KG1 (cell line): ENCODE measurements around the gene OLFM3.

ENCODE experiments used
- DNase-seq: peaks from one replicate; lab custom pipeline; 2025; lab: John Stamatoyannopoulos, UW

OLFM3 gene

GRCh38 chr1:101846820-101847219 lies 149.9 kb downstream of the OLFM3 start:
- no peak for DNase-seq

DNA sequence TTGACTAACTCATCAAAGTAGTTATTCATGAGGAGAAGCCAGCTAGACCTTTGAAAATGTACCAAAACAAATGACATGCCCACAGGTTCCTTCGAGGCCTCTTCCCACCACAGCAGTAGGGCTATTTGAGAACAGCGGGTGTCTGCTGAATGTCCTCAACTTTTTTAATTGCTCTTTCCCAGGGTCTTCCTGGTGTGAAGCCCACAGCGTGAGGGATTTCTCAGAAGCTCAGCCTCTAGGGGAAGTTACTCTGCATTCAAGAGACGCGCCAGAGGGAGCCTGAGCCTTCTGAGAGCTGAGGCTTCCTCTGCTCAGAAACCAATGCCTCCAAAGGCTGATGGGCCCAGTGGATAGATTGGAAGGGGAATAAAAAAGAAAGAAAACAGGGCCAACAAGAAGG lies 153.6 kb downstream of the OLFM3 start:
- DNase-seq, result no peak

GRCh38 chr1:101841824-101842223 lies 154.9 kb downstream of the OLFM3 start:
- DNase-seq, result no peak

- no peak for DNase-seq
These were observed 160.7 kb downstream of the OLFM3 start for GRCh38 chr1:101835988-101836387.

GRCh38 chr1:101833312-101833711 lies 163.4 kb downstream of the OLFM3 start:
- DNase-seq, result no peak

DNA sequence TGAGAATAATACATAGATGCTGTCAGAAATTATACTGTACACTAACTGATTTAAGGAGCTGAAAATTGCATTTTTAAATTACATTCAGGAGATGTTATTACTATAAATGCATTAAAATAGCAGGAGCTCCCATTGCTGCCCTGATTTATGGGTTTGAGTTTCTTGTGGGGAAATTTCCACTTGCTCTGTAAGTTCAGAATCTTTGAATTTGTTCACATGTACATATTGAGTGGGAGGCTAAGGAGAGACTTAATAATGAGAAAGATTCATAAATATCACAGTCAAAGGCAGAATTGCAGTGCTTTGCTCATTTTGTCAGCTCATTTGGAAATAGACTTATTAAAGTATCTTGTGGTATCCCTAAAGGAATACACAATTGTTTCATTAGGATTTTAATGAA lies 170.3 kb downstream of the OLFM3 start:
- no peak for DNase-seq

DNA sequence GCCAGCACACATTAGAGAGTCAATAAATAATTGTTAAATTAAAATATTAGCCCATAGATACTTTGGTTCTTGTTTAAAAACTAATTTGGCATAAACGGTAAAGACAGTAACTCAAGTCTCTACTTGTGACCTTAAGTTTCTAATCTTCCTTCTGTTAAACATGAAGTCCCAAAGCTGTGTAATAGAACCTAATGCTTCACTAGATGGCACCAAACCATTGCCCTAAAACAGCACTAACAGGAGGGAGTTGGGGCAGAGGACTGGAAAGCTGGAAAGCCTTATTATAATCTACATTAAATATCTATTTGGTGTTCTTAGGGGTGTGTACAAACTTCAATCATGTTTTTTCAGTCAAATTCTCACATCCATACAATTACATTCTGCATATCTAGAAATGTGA lies 176.7 kb downstream of the OLFM3 start:
- DNase-seq, result no peak

GRCh38 chr1:101816262-101816661 lies 180.5 kb downstream of the OLFM3 start:
- no peak for DNase-seq

GRCh38 chr1:101798417-101798816 lies 198.3 kb downstream of the OLFM3 start:
- DNase-seq, result no peak

DNA sequence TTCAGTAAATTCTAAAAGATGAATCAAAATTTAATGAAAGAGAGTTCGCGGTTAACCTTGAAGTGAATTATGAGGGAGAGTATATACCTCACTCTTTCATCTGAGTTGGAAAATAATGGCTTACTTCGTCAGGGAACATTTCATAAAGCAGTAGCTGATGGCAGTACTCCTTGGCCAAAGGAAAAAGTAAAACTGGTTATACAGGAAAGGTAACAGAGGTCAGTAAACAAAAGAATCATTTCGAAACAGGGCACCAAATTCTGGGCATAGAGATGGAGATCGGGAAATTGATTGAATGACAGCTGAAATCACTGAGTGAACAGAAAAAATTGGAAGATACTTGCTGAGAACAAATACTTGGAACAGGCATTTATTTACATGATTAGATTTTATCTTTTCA lies 199.0 kb downstream of the OLFM3 start:
- DNase-seq, result no peak

GRCh38 chr1:101781201-101781831 lies 215.4 kb downstream of the OLFM3 start:
- peak; percentile 28 for DNase-seq

- DNase-seq, result peak; percentile 25
These were observed 227.2 kb downstream of the OLFM3 start for GRCh38 chr1:101769520-101769919.

- no peak for DNase-seq
These were observed 238.7 kb downstream of the OLFM3 start for GRCh38 chr1:101757985-101758384.

DNA sequence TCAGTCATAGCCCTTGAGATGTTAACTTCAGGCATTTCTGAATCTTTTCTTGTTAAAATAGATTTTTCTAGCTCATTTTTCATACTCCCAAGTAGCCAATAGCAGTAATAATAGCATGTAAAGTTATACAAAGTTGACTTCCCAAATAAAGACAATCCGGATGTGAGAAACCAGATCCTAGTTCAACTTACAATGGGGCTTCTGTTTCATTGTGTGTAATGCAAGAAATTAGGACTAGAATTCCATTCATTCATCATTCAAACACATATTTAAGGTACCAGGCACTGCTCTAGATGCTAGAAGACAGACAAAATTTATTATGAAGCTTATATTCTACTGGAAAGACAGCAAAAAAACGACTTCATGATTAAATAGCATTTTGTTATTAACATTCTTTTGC lies 240.3 kb downstream of the OLFM3 start:
- no peak for DNase-seq
